ENCODE results near the gene DLX6.
A peak's percentile ranks its signal among the peaks of the same experiment; 100 is the strongest.

The DLX6 gene

DNA sequence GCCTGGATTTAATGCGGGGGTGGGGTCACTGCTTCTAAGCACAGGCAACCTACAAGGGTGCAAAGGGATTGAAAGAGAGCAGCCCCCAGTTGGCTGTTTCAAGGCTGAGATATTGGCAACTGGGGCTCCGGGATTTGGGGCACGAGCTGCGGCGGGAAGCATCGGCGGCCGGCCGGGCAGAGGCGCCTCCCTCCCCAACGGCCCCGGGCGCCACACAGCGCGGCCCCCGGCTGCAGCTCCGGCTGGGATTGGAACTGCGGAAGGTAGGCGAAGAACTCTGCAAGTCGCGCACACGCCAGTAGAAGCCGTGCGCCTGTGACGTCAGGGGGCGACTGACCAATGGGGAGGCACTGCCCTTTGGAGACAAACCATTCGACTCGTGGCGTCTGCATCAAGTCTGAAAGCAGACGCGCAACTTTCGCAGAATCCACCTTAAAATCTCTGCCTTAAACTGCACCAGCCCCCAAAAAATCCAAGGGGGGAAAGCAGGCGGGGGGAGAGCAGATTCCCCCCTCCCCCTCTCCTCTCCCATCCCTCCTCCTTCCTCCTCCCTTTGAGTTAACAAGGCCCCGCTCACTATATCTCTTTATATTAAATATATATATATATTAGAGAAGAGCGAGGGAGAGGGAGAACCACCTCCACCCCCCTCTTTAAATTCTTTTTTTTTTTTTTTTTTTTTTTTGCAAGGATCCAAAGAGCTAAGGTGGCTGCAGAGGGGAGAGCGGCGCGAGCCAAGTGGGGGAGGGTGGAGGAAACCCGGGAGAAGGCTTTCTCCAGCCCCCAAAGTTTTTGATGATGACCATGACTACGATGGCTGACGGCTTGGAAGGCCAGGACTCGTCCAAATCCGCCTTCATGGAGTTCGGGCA, at the start of gene DLX6:
TSS of gene DLX6 (plus strand) at position 371 of the 872 bp plus-strand sequence. CDS start at position 796, 425 bp downstream.
- ATAC-seq: peak in 1 of 2 donors; percentile 28

DNA sequence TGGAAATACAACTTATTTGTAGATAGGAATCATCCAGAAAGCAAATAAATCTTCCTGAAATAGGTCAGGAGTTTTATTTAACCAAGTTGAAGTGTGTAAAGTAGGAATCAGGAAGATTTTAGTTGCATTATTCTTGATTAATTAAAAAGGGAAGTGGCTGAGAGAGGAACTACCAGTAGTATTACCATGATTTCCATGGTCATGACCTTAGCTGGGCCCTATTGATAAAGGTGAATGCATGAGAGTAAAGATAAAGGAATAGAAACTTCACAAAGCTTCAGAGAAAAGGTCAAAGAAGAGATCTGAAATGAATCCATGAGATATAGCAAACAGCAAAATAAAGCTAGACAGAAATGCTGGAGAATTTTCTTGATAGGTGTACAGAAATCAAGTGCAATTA, 46.2 kb upstream of the DLX6 start:
- ATAC-seq: no peak

DNA sequence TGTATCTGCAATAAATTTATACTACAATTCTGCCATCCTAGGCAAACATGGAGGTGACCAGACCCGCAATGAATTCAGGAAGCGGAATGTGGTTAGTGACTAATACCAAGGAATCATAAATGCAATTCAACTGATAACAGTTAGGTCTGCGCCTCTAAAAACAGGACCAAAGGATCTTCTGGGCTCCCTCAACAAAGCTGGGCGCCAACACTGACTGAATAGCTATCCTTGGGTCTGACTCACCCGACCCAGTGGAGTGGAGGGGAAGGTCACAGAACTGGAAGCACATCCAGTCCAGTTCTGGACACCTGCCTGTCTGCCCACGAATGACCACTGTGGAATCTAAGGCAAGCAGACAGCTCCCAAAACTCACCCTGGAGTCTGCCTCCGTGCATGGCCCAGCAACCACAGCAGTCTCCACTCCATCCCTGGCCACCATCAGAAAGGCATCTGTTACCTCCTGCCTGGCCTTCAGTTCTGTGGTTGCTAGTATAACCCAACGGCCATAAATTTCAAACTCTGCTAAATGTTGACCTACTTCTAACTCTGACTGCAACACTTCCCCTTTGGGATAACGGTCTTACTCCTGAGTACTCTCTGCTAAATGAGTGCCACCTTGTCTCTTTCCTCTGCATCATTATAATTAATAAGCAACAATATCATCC, 43.0 kb upstream of the DLX6 start:
- ATAC-seq: no peak

DNA sequence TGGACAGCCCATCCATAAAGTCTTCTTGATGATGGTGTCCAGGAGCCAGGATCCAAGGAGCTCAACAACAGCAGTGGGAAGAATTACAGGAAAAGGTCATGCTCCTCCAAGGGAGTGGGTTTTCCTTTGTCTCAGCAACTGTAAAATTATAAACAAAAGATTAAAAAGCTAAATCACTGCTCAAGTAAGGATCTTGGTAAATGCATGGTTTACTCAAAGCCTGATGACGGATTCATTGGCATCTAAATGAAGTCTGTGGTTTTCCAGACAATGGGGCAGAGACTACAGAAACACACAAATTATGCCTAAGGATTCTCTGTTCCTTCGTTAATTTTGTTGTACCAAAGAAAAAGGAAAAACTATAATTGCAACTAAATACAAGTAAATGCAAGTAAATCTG, 36.4 kb upstream of the DLX6 start:
- ATAC-seq: no peak

DNA sequence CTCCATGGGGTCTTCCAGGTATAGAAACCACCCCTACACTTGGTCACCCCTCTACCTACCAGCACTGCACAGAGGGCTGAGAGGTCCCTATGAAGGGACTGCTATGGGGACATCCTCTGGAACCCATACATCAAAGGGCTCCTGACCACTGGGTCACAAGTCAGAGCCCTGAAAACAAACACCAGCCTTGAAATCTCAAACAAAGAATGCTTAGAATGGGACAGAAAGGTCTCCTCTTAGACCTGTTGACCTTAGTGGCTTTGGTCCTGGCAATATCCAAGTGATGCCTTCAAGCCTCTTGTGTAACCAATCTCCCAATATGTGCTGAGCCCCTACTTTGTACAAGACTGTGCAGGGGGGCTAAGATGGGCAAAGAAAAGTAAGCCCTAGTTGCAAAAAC, 34.6 kb upstream of the DLX6 start:
- ATAC-seq: no peak

DNA sequence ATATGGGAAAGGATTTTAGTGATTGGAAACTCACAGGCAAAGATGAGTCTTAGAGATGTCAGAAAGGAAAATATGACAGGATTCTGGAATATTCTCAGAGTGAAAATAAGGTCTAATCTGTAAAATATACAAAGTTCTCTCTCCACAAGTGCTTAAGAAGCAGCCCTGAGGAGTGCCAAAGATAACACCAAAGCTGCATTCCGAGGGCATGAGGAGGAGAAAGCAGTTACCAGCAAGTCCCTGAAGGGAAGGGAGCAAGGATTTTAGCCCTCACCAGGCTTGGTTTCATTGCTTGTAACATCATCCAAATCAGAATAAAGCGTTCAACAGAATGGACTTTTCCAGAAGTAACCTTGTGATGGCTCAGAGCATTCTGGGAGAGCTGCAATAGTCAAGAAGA, 31.4 kb upstream of the DLX6 start:
- no peak for ATAC-seq

DNA sequence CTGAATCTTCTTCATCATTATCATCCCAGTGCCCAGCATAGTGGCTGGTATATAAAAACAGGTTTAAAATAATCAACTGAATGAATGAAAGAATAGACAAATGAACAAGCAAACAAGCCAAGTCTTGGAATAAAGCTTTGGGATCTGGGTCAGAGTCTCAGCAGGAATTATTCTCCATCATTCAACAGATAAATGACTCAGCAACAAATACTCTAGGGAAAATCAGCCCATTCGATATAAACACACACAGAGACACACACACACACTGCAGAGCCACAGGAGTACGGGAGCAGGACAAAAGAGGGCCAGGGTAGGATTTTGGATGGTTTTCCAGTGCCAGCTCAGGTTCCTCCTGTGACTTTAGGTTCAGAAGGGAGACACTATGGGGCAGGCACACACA, 29.2 kb upstream of the DLX6 start:
- ATAC-seq: no peak

DNA sequence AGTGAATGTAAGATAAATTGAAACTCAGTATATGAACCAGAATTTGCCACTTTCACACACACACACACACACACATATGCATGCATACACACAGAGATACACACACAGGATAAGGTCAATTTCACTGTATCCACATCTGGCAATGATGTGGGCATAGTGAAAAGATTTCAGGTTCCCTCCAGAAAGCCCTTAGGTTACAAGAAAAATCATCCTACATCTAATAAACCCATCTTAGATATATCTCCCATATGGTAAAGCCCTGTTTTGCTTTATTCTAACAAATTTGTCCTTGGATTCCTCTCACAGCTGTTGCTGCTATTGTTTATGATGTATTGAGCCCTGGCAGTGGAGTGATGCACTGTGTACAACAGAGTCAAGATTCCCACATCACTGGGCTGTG, 27.9 kb upstream of the DLX6 start:
- no peak for ATAC-seq

DNA sequence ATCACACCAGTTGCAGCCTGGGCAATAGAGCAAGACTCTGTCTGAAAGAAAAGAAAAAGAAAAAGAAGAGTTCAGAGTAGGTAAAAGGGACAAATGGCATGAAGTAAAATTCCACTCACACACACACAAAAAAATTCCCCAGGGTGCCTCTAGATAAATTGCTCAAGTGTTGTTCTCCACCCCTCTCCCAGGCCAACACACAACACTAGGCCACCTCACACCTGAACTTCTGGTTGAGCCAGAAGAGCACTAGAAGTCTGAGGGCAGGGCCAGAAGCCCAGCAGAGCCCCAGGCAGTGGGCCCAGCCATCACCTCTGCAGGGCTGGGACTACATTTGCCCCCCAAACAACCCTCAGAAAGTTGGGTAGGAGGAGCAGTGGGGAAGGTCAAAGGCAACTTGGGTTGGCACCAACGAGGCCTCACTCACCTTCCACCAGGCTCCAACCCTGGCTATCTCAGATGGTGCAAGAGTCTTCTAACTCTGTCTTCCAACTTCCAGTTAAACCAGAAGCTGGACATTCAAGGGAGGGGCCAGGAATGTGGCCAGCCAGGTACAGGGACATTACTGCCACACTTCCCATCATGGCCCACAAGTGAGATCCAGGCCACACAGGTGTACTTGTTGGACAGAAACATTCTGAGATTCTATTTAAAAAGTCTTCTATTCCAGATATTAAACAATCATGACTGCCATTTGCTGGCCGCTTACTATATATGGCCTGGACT, 25.6 kb upstream of the DLX6 start:
- ATAC-seq: no peak

DNA sequence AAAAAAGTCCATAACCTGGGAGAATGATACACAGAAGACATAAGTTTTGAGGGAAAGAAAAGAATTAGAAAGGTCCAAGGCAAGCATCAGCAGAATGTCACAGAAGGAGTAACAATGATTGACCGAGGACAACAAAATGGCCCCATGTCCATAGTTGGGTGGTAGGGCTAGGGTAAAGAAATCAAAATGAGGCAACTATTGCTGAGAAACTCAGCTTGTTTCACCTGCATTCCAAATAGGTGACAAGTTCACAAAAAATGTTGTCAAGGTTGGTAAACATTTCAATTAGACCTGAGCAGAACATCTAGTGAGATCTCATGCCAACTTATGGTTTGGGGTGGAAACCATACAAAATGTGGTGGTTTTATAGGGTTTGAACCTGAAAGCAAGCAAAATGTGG, 22.8 kb upstream of the DLX6 start:
- no peak for ATAC-seq

DNA sequence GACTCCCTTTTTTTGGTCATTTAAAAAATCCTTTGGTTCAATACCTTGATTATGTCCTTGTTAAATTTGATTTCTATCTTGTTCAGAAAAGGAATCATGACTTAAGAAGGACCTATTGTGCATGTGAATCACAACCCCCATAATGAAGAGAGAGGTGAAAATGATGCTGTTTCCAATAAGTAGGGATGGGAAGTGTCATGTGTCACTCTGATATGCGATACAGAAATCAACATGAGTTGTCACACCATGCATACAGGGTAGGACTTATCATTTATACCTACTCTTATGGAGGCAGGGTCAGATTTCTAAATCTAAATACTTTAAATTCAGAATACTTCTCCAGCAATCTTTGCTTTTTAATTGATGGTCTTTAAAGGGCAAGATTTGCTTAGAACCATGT, 19.4 kb upstream of the DLX6 start:
- ATAC-seq: no peak

DNA sequence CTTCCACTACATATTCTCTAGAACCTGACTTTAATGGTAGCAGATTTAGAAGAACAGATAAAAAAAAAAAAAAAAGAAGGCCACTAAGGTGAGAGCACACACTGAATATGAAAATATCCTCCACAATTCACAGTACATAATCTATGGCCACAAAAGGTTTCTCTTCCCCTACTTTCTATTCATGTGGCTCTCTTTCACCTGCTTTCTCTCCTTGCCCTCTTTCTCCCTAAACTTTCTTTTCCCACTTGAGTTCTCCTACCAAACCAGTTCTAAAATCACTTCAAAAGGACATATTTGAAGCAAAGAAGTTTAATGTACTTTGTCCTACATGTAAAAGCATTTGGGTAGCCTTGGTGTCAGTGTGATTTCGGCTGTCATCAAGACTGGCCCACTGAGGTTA, 18.5 kb upstream of the DLX6 start:
- ATAC-seq: no peak

DNA sequence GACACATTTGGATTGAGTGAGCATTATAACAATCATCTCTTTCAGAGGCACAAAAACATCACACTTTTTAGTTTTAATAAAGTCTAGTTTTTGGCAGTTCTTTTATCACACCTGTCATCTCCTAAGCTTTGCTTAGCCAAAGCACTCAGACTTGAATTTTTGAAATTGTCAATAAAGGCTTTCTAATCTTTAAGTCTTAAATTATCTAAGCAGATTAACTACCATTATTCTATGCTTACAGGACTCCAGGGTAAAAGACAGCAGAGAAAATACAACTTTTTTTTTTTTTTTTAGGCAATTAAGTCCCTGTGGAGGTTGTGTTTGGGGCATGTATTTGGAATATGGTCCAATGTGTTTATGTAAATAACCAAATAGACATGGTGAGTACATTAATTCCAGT, 17.6 kb upstream of the DLX6 start:
- ATAC-seq: no peak

DNA sequence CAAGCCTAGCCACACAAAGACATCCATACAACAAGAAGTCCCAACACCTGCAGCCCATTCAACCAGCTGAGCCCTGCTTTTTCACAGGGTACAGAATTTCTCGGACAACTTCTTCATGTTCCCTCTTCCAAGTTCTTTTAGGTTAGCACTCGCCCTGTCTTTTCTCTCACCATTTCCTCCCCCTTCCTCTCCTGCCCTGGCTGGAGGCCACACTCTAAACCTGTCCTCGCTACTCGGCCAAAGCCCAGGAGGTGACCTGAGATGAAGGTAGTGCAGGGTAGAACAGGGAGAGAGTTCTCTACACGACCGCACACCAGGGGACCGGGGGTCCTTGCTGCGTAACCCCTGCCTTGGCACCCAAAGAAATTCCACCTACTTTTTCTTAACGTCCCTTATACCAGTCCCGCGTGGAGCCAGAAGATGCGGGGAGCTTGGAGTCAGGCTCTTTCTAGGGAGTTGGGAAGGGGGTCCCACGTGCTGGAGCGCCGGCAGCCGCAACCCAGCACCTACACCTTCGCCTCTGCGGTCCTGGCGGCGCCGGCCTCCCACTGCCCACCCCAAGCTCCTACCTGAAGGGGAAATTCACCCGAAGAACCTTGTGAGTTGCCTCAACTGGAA, 16.0 kb upstream of the DLX6 start:
- ATAC-seq: no peak

DNA sequence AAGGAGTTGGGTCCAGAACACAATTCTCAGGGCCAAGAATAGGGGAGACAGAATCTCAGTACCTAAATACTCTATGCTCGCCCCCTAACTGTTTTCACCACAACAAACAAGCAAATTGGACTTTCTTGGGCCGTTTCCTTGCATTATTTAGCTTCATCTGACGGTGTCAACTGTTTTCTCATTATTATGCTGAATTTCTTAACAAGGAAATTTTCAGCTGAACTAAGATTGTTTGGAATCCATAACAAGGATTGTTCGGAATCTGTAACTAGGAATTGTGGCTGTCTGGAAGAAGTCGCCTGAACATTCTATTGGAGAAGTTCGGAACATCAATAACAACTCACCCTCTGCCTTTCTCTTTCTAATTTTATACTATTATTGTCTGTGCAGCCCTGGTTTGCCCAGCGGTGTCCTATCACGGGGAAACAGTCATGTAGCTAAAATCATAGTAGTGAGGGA, 15.5 kb upstream of the DLX6 start:
- ATAC-seq: no peak

DNA sequence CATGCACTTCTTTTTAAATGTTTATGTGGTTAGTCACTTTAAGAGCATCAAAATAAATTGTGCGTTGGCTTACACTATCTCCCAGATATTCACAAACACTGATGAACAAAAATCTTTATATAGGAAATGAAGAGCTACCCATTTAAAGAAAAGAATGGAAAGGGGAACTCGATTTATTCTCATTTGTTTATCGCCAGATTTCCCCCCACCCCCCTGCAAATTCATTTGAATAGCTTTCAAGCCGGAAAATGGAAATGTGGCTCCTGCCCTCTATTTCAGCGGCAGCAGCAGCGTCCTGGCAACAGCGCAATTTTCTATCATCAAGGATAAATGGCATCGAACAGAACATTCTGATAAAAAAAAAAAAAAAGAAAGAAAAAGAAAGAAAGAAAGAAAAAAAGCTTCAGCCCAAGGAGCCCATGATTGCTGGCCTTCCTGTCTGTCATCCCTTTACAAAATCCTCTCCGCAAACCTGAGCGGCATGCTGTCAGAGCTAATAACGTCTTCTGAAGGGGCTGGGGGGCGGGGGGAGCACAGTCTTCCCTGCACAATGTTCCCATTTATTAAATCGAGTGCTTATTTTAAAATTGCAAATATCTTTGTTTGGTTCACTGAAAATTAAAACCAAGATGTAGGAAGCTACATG, 13.7 kb upstream of the DLX6 start:
- ATAC-seq: no peak

DNA sequence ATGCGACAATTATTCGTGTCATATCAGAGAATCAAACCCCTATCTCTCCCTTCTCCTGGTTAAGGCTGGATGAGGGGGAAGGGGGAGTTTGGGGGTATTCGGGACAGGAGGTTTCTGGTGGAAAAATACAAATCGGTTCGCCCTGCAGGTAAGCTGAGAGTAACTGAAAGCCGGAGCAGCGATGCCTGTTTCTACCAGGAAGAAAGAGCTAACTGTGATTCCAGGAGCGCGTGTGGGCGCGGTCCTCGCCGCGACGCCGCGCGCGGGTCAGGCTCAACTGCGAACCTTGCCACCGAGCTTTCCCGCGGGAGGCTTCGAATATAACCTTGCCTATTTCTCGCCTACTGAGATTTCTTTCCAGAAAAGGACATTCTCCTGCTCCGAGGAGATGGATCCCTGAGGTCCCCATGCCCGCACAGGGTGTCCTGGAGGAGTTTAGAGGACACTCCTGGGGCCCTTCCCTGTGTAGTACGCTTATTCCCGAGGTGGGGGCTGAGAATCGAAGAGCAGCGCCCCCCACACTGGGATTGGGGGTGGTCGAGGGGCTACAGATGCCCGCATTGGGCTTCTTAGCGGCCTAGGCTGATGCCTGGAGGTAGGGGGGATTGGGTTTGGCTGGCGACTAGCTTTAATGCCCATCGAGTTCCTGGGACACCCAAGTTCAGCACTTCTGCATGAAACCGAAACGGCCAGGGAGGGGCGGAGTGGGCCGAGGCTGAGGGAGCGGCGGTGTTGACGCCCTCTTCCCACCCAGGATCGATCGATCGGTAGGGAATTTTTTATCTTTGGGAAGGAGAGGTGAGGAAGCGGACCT, 13.0 kb upstream of the DLX6 start:
- no peak for ATAC-seq

DNA sequence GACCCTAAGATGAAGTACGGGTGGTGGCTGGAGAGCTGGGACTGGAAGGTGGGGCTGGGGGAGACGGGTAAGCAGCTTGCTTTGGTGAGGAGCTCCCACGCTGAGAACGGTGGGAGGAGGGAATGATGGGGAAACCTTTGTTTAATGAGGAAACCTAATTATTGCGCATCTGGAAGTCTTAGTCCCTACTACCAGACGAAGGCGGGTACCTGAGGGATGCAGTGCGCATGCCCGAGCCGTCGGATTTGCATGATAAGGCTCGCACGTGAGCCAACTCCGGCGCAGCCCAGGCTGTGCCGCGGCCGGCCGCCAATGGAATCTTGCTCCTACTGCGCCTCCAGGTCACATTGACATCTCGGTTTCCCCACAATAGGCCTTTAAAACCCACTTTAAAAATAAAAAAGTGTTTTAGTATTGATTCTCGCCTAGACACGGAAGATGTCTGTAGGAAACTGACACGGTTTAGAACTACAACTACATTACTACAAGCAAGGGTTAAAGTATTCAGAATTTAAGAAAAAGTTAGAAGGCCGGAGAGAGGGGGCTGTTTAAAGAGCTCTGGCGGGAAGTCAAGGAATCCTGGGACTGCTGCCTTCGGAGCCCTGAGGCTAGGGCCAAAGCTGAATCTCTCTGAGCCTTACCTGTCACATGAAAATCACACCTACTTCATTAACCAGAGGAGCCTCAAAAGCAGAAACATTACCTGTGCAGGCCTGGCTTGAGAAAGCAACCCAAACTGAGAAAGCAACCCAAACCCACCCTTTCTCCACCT, 12.1 kb upstream of the DLX6 start:
- ATAC-seq: no peak

DNA sequence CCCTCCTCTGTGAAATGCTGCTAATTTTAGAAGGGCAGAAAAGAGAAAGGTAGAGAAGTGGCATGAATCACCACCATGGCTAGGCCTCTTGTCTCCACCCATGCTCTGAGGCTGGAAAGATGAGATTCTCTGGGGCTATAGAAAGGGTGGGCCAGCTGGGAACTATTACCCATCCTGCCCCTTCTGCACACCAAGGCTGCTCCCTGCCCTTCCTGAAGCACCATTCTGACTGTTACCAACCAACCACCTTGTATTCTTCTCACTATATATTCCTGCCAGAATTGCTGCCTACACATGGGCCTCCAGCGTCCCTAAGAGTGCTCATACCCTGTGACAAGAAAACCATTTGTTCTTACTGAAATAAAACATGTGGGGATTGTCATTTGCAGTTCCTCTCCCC, 11.4 kb upstream of the DLX6 start:
- ATAC-seq: no peak

DNA sequence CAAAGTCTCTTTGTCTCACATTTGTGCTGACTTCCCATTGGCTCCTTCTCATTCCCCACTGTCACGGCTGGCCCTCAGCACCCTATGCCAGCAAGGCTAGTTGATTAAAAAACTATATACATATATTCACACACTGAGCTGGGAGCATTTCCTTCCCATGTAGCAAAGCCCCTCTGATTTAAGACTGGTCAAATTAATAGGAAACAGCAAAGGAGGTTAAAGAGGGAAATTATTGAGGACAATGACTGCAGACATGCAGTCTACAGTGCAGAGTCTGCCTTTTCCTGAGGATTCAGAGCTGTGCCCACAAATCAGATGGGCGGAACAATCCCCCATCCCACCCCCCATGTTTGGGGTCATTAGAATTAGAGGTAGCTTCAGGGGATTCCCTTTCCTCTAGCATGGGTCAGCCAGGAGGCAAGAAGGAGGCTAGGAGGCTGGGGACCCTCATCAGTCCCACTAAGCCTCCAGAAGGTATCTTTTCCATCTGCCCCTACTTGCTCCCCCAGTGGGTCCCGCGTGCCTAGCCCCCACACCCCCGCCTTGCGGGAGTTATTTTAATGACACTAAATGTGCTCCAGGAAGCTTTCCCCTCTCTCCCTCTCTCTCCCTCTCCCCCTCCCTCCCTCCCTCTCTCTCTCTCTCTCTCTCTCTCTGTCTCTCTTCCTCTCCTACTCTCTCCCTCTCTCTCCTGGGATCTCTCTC, 9.8 kb upstream of the DLX6 start:
- no peak for ATAC-seq
